DND-41 (cell line): ENCODE results near the gene BACE1.
"Not testable (repeated sequence)": the region's sequence is repeated elsewhere in the genome, so short reads cannot be mapped to it uniquely, and the experiment has no call there.

ENCODE experiments used
- CTCF ChIP-seq: IDR thresholded peaks from 2 replicates; pipeline ENCODE4 v1.5.1; 2012; ENCODE audit warnings: borderline replicate concordance, low read length, moderate library complexity, mild to moderate bottlenecking; ENCODE audit not compliant: poor library complexity, severe bottlenecking; ENCODE audit errors: extremely low read depth
- EZH2 ChIP-seq: IDR thresholded peaks from 3 replicates; pipeline ENCODE4 v1.6.1; 2012; ENCODE audit warnings: borderline replicate concordance, low read depth, mild to moderate bottlenecking, moderate library complexity, low read length, inconsistent platforms; ENCODE audit not compliant: severe bottlenecking

GRCh38 chr11:117264624-117265323 lies 51.3 kb downstream of the BACE1 start:
- TF ChIP-seq CTCF, EZH2: not testable (repeated sequence)
